Cardiac fibroblast (primary cell): ENCODE measurements around the gene SEMA6A.
A peak's percentile ranks its signal among the peaks of the same experiment; 100 is the strongest.

Source experiments
- DNase-seq, 2 donors: peaks; one replicate each; pipeline versions ENCODE4 v3.0.0 to v3.0.0-alpha.2; 2010; ENCODE audit warnings: low read depth in 2 of 2
- H3K4me3 ChIP-seq, 2 donors: replicated peaks in 1 of 2; 1 replicate in 1 of 2; 2 replicates in 1 of 2; pipeline ENCODE4 v1.5.1; 2011; ENCODE audit warnings: low read depth in 2 of 2, low read length in 2 of 2, mild to moderate bottlenecking in 2 of 2, moderate library complexity in 1 of 2
- CTCF ChIP-seq: IDR thresholded peaks from one replicate; pipeline ENCODE4 v1.5.1; 2011; ENCODE audit warnings: low read depth, mild to moderate bottlenecking, low read length, inconsistent platforms

The SEMA6A gene

GRCh38 chr5:116502616-116503015 lies 72.0 kb downstream of the SEMA6A start:
- peak in 1 of 2 donors; percentile 57 for DNase-seq
- H3K4me3 ChIP-seq = no peak overlapping the region
- no peak for TF ChIP-seq CTCF

DNA sequence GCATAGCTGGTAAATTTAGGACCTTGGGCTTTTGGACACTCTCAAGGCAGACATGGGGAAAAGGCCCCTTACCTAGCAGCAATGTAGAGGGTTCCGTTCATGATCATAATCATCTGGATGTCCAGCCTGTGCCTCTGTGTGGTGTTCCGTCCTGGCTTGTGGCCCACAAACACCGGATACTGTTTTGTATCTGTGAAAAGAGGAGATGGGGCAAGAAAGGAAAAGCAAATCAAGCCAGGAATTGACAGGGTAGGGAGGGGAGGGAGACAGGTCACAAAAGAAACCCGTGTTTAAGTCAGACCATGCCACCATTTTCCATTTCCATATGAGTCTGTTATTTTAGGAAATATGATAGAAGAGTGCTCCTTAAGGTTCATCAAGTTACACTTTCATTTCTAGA lies 72.5 kb downstream of the SEMA6A start:
- no peak for DNase-seq
- H3K4me3 ChIP-seq = no peak overlapping the region
- TF ChIP-seq CTCF = no peak

DNA sequence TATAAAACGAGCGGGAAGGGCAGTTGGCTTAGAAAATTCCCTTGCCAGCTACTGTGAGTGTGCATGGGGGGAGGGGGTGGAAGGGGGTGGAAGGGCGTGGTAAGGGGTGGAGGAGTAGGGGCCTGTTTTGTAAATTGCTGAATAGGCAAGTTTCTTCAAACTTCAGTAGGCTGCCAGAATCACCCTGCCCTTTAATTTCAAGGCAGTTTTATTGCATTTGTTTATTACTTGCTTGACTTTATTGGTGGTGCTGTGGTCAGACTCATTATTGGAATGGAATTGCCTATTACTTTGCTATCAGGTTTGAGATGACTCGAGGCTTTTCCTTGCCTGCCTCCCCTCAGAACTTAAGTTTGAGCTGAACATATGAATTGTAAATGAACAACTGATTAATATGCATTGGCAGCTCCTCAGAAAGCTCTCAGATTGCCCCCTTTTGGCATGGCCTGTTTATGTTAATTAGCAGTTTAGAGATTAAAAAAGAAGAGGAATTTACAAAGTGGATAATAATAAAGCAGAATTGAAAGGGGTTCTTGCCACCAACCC lies 76.0 kb downstream of the SEMA6A start:
- no peak overlapping the region for H3K4me3 ChIP-seq
- DNase-seq = no peak
- no peak for TF ChIP-seq CTCF

GRCh38 chr5:116497631-116498030 lies 77.0 kb downstream of the SEMA6A start:
- no peak for TF ChIP-seq CTCF
- no peak overlapping the region for H3K4me3 ChIP-seq
- DNase-seq = no peak

- H3K4me3 ChIP-seq = no peak overlapping the region
- DNase-seq = no peak
- no peak for TF ChIP-seq CTCF
These were observed 78.8 kb downstream of the SEMA6A start for GRCh38 chr5:116495786-116496357.

- no peak for DNase-seq
These were observed 79.7 kb downstream of the SEMA6A start for GRCh38 chr5:116494784-116495450.

More at GRCh38 chr5:116494784-116495450, 79.7 kb downstream of the SEMA6A start:
- H3K4me3 ChIP-seq = no peak overlapping the region
- no peak for TF ChIP-seq CTCF
